ENCODE results near the gene PCYT1A. TPM values are rescaled to one million over a fixed set of nuclear protein-coding genes. Genes with fewer than 3 reads are reported as not detected.

The PCYT1A gene
- 40.6 and 64.1 TPM in 2 replicates for total RNA-seq

GRCh38 chr3:196287440-196288140 lies at the start of gene PCYT1A:
Gene PCYT1A, minus strand, starts transcription at chr3:196287726. Its CDS starts 17,195 bp downstream, at chr3:196270531.

GRCh38 chr3:196317687-196318467 lies 30.4 kb upstream of the PCYT1A start, which contains the start of gene DYNLT2B:
Gene DYNLT2B, minus strand, starts transcription at chr3:196318240. Its CDS starts 88 bp downstream, at chr3:196318152.

GRCh38 chr3:196216089-196216564 lies 71.4 kb downstream of the PCYT1A start, which contains the start of gene SLC51A:
Gene SLC51A, plus strand, starts transcription at chr3:196216534. Its CDS starts 179 bp downstream, at chr3:196216713.

GRCh38 chr3:196210673-196211556 lies 76.6 kb downstream of the PCYT1A start, which contains the start of gene ZDHHC19:
Gene ZDHHC19, minus strand, starts transcription at chr3:196211400. Its CDS starts 85 bp downstream, at chr3:196211315.

Other genes with a start within 250 kb of the PCYT1A start
- gene TFRC, start 205.6 kb downstream of the PCYT1A start, total RNA-seq = 83.4 and 94.4 TPM in 2 replicates
- not detected in 2 replicates for gene ZDHHC19, start 76.3 kb downstream of the PCYT1A start, total RNA-seq
- gene SLC51A, start 71.2 kb downstream of the PCYT1A start, total RNA-seq = not detected in 2 replicates
- 5.5 and 15.9 TPM in 2 replicates for gene DYNLT2B, start 30.5 kb upstream of the PCYT1A start, total RNA-seq
- not detected in 2 replicates for gene TM4SF19, start 50.7 kb upstream of the PCYT1A start, total RNA-seq
- 19.7 and 21.7 TPM in 2 replicates for gene UBXN7, start 144.7 kb upstream of the PCYT1A start, total RNA-seq
- 14.0 and 14.9 TPM in 2 replicates for gene RNF168, start 216.0 kb upstream of the PCYT1A start, total RNA-seq
- not detected in 2 replicates for gene SMCO1, start 227.6 kb upstream of the PCYT1A start, total RNA-seq

All from cardiac ventricle fibroblast (primary cell).